HEK293T (cell line): Measurements from ENCODE around the gene RBM10.

ENCODE experiments used
- L3MBTL2 ChIP-seq: fragments of 450-650 bp; conservative IDR thresholded peaks from 2 replicates; pipeline ENCODE4 v1.6.1; 2016; ENCODE audit warnings: mild to moderate bottlenecking
- LEF1 ChIP-seq: fragments of 450-650 bp; IDR thresholded peaks from 2 replicates; pipeline ENCODE4 v1.6.1; 2017; ENCODE audit warnings: mild to moderate bottlenecking, borderline replicate concordance
- TARDBP ChIP-seq: fragments of 450-650 bp; IDR thresholded peaks from 2 replicates; pipeline ENCODE4 v1.6.1; 2016

DNA sequence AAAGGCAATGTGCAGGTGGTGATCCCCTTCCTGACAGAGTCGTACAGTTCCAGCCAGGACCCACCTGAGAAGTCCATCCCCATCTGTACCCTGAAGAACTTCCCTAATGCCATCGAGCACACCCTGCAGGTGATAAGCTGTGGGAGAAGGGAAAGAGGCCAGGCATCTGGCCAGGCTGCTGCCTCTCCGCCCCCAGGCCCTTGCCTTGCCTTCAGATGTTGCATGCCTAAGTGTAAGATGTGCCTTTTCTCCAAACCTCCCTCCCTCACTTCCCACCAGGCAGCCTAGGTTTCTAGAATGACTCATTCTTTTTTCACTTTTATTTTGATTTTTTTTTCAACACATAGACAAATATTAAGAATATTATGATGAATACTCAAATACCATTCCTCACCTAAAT is 61.3 kb downstream of the RBM10 start:
- TF ChIP-seq L3MBTL2 (no peak), LEF1 (no peak), TARDBP (no peak)
